ENCODE results near the gene KRTAP12-3. TPM values are rescaled to one million over a fixed set of nuclear protein-coding genes. Genes with fewer than 3 reads are reported as not detected.

Gene KRTAP12-3
- total and polyA plus RNA-seq, 11 donors, result not detected

DNA sequence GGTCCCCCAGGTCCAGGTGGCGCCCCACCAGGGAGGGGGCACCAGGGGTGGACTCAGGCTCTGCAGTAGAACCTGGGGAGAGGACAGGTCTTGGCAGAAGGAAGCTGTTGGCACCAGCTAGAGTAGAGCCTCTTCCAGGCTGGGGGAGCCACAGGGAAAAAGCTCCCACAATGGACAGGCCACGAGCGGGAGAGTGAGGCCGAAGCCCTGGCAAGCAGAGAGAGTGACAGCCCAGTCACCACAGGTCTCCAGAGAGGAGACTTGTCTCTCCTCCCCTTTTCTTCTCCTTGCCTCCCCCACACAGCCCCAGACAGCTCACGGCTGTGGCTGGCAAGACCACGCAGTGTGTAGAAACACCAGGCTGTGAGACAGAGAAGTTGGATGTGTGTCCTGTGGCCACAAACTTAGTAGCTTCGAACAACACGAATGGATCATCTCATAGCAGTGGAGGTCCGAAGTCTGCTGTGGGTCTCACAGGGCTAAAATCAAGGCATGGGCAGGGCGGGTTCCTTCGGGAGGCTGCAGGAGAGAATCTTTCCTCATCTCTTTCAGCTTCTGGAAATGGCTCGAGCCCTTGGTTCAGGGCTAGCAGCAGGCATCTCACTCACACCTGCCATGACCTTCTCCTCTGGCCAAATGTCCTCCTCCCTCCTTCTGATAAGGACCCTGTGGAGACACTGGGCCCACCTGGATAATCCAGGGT, 6.6 kb upstream of the KRTAP12-3 start:
- 84 to 90% (median 87%) methylated on average over 12 of the region's 12 CpGs for WGBS, 4 donors
- Histone ChIP-seq H3K4me1 (no peaks in the 10 kb centered on the region), H3K9me3 (peaks cover 0 to 6% (median under 1%) of the 10 kb centered on the region in 12 donors), H3K27ac (no peak overlapping the region), H3K36me3 (no peaks in the 10 kb centered on the region), H3K27me3 (peaks cover 0 to 9% (median 0%) of the 10 kb centered on the region in 9 donors), H3K4me3 (no peak overlapping the region)
- DNase-seq, result no peak
- intact Hi-C loops (cut with DNase I), result no loop called here
- TF ChIP-seq POLR2A (IDR thresholded peaks at IDR 0.05), result no peak
- TF ChIP-seq, protein P1, sequence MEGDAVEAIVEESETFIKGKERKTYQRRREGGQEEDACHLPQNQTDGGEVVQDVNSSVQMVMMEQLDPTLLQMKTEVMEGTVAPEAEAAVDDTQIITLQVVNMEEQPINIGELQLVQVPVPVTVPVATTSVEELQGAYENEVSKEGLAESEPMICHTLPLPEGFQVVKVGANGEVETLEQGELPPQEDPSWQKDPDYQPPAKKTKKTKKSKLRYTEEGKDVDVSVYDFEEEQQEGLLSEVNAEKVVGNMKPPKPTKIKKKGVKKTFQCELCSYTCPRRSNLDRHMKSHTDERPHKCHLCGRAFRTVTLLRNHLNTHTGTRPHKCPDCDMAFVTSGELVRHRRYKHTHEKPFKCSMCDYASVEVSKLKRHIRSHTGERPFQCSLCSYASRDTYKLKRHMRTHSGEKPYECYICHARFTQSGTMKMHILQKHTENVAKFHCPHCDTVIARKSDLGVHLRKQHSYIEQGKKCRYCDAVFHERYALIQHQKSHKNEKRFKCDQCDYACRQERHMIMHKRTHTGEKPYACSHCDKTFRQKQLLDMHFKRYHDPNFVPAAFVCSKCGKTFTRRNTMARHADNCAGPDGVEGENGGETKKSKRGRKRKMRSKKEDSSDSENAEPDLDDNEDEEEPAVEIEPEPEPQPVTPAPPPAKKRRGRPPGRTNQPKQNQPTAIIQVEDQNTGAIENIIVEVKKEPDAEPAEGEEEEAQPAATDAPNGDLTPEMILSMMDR (IDR thresholded peaks at IDR 0.05), result no peak
- ATAC-seq, result no peak

- H3K27ac ChIP-seq, result no peak overlapping the region
- intact Hi-C loops (cut with DNase I), result no loop called here
- TF ChIP-seq, protein P1 (IDR thresholded peaks at IDR 0.05), result no peak
- TF ChIP-seq POLR2A (IDR thresholded peaks at IDR 0.05), result no peak
- peaks cover 0 to 4% (median 0%) of the 10 kb centered on the region in 9 donors for H3K27me3 ChIP-seq
- ATAC-seq (no peak), DNase-seq (no peak)
- H3K4me1 ChIP-seq, result no peaks in the 10 kb centered on the region
- WGBS, 4 donors, result 55 to 74% (median 66%) methylated on average over 14 of the region's 14 CpGs
- peaks cover 0 to 17% (median 4%) of the 10 kb centered on the region in 12 donors for H3K9me3 ChIP-seq
- no peaks in the 10 kb centered on the region for H3K36me3 ChIP-seq
- no peak overlapping the region for H3K4me3 ChIP-seq
These were observed 4.6 kb upstream of the KRTAP12-3 start for GRCh38 chr21:44653123-44653522.

- peaks cover 0 to 8% (median 0%) of the 10 kb centered on the region in 9 donors for H3K27me3 ChIP-seq
- H3K9me3 ChIP-seq, result peaks cover 0 to 17% (median 4%) of the 10 kb centered on the region in 12 donors
- no peaks in the 10 kb centered on the region for H3K36me3 ChIP-seq
- no peaks in the 10 kb centered on the region for H3K4me1 ChIP-seq
- WGBS, 4 donors, result 73 to 76% (median 75%) methylated on average over 16 to 17 of the region's 17 CpGs
- ATAC-seq (no peak), DNase-seq (peak in 1 of 5 donors; percentile 55)
- peak overlapping the region in 1 of 12 donors; percentile 49 for H3K27ac ChIP-seq
- TF ChIP-seq, protein P1 (IDR thresholded peaks at IDR 0.05), result no peak
- TF ChIP-seq POLR2A (IDR thresholded peaks at IDR 0.05), result no peak
- no peak overlapping the region for H3K4me3 ChIP-seq
- intact Hi-C loops (cut with DNase I), result no loop called here
These were observed 3.8 kb upstream of the KRTAP12-3 start for GRCh38 chr21:44653656-44654575.

All from heart left ventricle (tissue), 16 donors.